ENCODE data around the gene LGALS3BP.
"Not testable (repeated sequence)": the region's sequence is repeated elsewhere in the genome, so short reads cannot be mapped to it uniquely, and the experiment has no call there.

LGALS3BP gene

GRCh38 chr17:78979780-78980623 is at the start of gene LGALS3BP:
Gene LGALS3BP (minus strand): TSS chr17:78979923. CDS start chr17:78977191, 2,732 bp downstream.
- no peak for DNase-seq
- in situ Hi-C loops (cut with MboI; ENCODE audit: low pct_unique_long_range_greater_than_20kb, low sequenced_read_pairs) = no loop called here

GRCh38 chr17:79028496-79029326 is 49.0 kb upstream of the LGALS3BP start:
- in situ Hi-C loops (cut with MboI; ENCODE audit: low pct_unique_long_range_greater_than_20kb, low sequenced_read_pairs) = no loop called here
- no peak for DNase-seq

- DNase-seq = no peak
- in situ Hi-C loops (cut with MboI; ENCODE audit: low pct_unique_long_range_greater_than_20kb, low sequenced_read_pairs) = no loop called here
Measured at GRCh38 chr17:79027925-79028491, 48.3 kb upstream of the LGALS3BP start.

GRCh38 chr17:79027274-79027924 is 47.7 kb upstream of the LGALS3BP start:
- no peak for DNase-seq
- in situ Hi-C loops (cut with MboI; ENCODE audit: low pct_unique_long_range_greater_than_20kb, low sequenced_read_pairs) = no loop called here

GRCh38 chr17:79026376-79027273 is 46.9 kb upstream of the LGALS3BP start:
- in situ Hi-C loops (cut with MboI; ENCODE audit: low pct_unique_long_range_greater_than_20kb, low sequenced_read_pairs) = no loop called here
- DNase-seq = no peak

- no peak for DNase-seq
- in situ Hi-C loops (cut with MboI; ENCODE audit: low pct_unique_long_range_greater_than_20kb, low sequenced_read_pairs) = no loop called here
Measured at GRCh38 chr17:79024901-79025737, 45.4 kb upstream of the LGALS3BP start.

GRCh38 chr17:79023886-79024771 is 44.4 kb upstream of the LGALS3BP start, which contains the start of gene C1QTNF1:
Gene C1QTNF1 (plus strand): TSS chr17:79024169. CDS start chr17:79043969, 19,800 bp downstream.
- peak; percentile 39 for DNase-seq

GRCh38 chr17:79023180-79023705 is 43.5 kb upstream of the LGALS3BP start:
- DNase-seq = no peak
- in situ Hi-C loops (cut with MboI; ENCODE audit: low pct_unique_long_range_greater_than_20kb, low sequenced_read_pairs) = no loop called here

More at GRCh38 chr17:79023886-79024771, 44.4 kb upstream of the LGALS3BP start, which contains the start of gene C1QTNF1:
- in situ Hi-C loops (cut with MboI; ENCODE audit: low pct_unique_long_range_greater_than_20kb, low sequenced_read_pairs) = no loop called here

GRCh38 chr17:79022507-79022991 is 42.8 kb upstream of the LGALS3BP start:
- in situ Hi-C loops (cut with MboI; ENCODE audit: low pct_unique_long_range_greater_than_20kb, low sequenced_read_pairs) = no loop called here
- no peak for DNase-seq

GRCh38 chr17:79021929-79022328 is 42.2 kb upstream of the LGALS3BP start:
- in situ Hi-C loops (cut with MboI; ENCODE audit: low pct_unique_long_range_greater_than_20kb, low sequenced_read_pairs); DNase-seq: not testable (repeated sequence)

GRCh38 chr17:79020631-79021301 is 41.0 kb upstream of the LGALS3BP start:
- no peak for DNase-seq
- in situ Hi-C loops (cut with MboI; ENCODE audit: low pct_unique_long_range_greater_than_20kb, low sequenced_read_pairs) = no loop called here

GRCh38 chr17:79019632-79020584 is 40.2 kb upstream of the LGALS3BP start:
- in situ Hi-C loops (cut with MboI; ENCODE audit: low pct_unique_long_range_greater_than_20kb, low sequenced_read_pairs) = no loop called here
- DNase-seq = peak; percentile 49

GRCh38 chr17:79019261-79019631 is 39.5 kb upstream of the LGALS3BP start:
- in situ Hi-C loops (cut with MboI; ENCODE audit: low pct_unique_long_range_greater_than_20kb, low sequenced_read_pairs) = no loop called here
- DNase-seq = no peak

- DNase-seq = no peak
- in situ Hi-C loops (cut with MboI; ENCODE audit: low pct_unique_long_range_greater_than_20kb, low sequenced_read_pairs) = no loop called here
Measured at GRCh38 chr17:79018370-79018695, 38.6 kb upstream of the LGALS3BP start.

All from KBM-7 (cell line).